Upper lobe of right lung (tissue), 1 donor: ENCODE results near the gene MEIS2. TPM values are rescaled to one million over a fixed set of nuclear protein-coding genes. Genes with fewer than 3 reads are reported as not detected.

ENCODE experiments used
- ATAC-seq: fragments of 200-7000 bp; cut with Tn5 transposase; one replicate; pipeline ENCODE4 v1.9.1; 2020; ENCODE audit warnings: mild to moderate bottlenecking, moderate library complexity
- DNase-seq: peaks from one replicate; pipeline ENCODE4 v3.0.0-alpha.2; 2020
- H3K27ac ChIP-seq: fragments of 200-600 bp; one replicate; pipeline ENCODE4 v1.8.0; 2022
- H3K27me3 ChIP-seq: fragments of 200-600 bp; one replicate; pipeline ENCODE4 v1.8.0; 2022; ENCODE audit warnings: mild to moderate bottlenecking
- H3K36me3 ChIP-seq: fragments of 200-600 bp; one replicate; pipeline ENCODE4 v1.8.0; 2022
- H3K4me1 ChIP-seq: fragments of 200-600 bp; one replicate; pipeline ENCODE4 v1.8.0; 2022
- H3K4me3 ChIP-seq: fragments of 200-600 bp; one replicate; pipeline ENCODE4 v1.8.0; 2022; ENCODE audit warnings: mild to moderate bottlenecking
- H3K9me3 ChIP-seq: fragments of 200-600 bp; one replicate; pipeline ENCODE4 v1.8.0; 2022
- CTCF ChIP-seq: fragments of 200-600 bp; IDR thresholded peaks from one replicate; pipeline ENCODE4 v1.8.0; 2022; ENCODE audit warnings: antibody characterized with exemption
- intact Hi-C: fragments of 100-400 bp; cut with DNase I; formaldehyde crosslinking; loops from one replicate; pipeline ENCODE4 v1.11.0; 2022
- total RNA-seq: library from RNA; stranded (reverse); fragmentation: NEBNext Ultra II Directional; extraction: Animal tissue kit (Norgen Biotek cat#: 25700); gene quantifications from one replicate; pipeline ENCODE4 v1.2.1, GENCODE V29; 2021
- donor health status: DM: no; HTN: yes; CAD: no; lungs with severe emphysema.

Gene MEIS2
- total RNA-seq, 1 donor from 2014 or later, result 26.7 TPM

- Histone ChIP-seq H3K4me1 (no peaks in the 10 kb centered on the region), H3K27ac (no peak overlapping the region), H3K36me3 (no peaks in the 10 kb centered on the region), H3K9me3 (no peaks in the 10 kb centered on the region), H3K27me3 (no peaks in the 10 kb centered on the region), H3K4me3 (no peak overlapping the region)
- intact Hi-C loops, result no loop called here
- ATAC-seq (no peak), DNase-seq (no peak)
- no peak for TF ChIP-seq CTCF
These were observed 182.7 kb downstream of the MEIS2 start for GRCh38 chr15:36917411-36918267.

DNA sequence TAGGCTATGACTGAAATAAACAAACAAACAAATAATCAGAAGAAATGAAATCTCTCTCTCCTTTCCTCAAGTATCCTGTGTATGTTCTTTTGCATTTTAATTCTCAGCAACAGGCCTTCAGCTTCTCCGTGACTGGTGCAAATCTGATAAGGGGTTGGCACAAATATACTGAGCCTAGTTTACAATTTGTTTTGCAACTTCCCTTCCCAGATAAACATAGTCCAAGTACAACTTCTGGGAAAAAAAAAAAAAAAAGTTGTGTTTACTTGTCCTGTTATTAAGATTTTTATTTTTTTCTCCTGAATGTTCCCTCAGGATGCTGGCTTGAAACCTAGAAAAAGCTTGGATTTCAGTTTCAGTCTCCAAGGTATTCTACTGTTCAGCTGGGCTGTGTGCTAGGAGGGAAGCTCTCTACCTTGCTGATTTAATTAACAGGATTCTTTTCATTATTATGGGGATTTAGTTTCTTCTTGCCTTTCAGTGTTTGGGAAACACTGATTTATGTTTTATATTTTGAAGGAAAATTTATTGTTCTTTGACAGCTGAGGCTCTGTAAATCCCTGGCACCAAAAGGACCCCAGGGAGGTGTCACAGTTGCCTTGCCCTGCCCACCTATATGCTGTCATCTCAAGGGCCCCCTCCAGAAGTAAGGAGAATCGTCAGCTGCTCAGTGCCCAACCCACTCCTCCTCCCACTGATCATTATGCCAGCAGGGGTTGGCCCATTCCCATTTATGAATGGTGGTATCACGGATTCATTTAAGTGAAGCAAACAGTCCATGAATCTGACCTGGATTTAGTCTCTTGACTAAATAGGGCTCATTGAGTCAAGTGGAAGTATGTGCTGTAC is 185.2 kb downstream of the MEIS2 start:
- peak overlapping the region; percentile 42 for H3K27ac ChIP-seq
- DNase-seq (no peak), ATAC-seq (peak; percentile 19)
- no peaks in the 10 kb centered on the region for H3K4me1 ChIP-seq
- H3K9me3 ChIP-seq, result no peaks in the 10 kb centered on the region
- H3K36me3 ChIP-seq, result no peaks in the 10 kb centered on the region
- no peak for TF ChIP-seq CTCF
- no peaks in the 10 kb centered on the region for H3K27me3 ChIP-seq
- no peak overlapping the region for H3K4me3 ChIP-seq
- intact Hi-C loops, result no loop called here

- no peak for TF ChIP-seq CTCF
- ATAC-seq (no peak), DNase-seq (no peak)
- Histone ChIP-seq H3K4me1 (no peaks in the 10 kb centered on the region), H3K27me3 (no peaks in the 10 kb centered on the region), H3K36me3 (no peaks in the 10 kb centered on the region), H3K9me3 (no peaks in the 10 kb centered on the region), H3K4me3 (no peak overlapping the region), H3K27ac (peak overlapping the region; percentile 5)
- intact Hi-C loops, result no loop called here
These were observed 185.9 kb downstream of the MEIS2 start for GRCh38 chr15:36914466-36914865.

DNA sequence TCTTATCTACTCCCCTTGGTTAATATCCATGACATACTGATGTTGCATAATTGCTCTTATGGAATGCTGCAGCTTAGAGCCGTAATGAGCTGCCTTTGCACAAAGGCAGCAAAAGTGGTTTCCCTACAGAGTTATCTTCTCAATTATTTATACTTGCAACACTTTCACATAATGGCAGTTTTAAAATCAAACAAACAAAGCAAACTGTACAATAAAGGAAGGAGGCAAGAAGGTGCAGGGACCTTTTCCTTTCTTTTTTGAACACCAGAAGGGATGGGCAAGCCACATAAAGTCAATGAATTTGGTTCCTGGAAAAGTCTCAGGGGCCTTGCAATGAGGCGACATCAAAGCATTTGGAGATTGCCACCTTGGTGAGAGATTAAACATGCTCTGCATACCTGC is 188.0 kb downstream of the MEIS2 start:
- intact Hi-C loops, result no loop called here
- no peak for DNase-seq

More for the DNA sequence above, 188.0 kb downstream of the MEIS2 start:
- no peak for TF ChIP-seq CTCF
- Histone ChIP-seq H3K4me3 (no peak overlapping the region), H3K9me3 (no peaks in the 10 kb centered on the region), H3K27ac (no peak overlapping the region), H3K27me3 (no peaks in the 10 kb centered on the region), H3K36me3 (no peaks in the 10 kb centered on the region), H3K4me1 (no peaks in the 10 kb centered on the region)
- no peak for ATAC-seq
